ENCODE results near the gene FERD3L. TPM values are rescaled to one million over a fixed set of nuclear protein-coding genes. Genes with fewer than 3 reads are reported as not detected.

The FERD3L gene
- total RNA-seq, 1 experiment from 2014 or later, result not detected

- no peak for DNase-seq (ENCODE audit: low spot score)
Measured at GRCh38 chr7:19099924-19100323, 45.3 kb downstream of the FERD3L start.

- DNase-seq (ENCODE audit: low spot score), result no peak
Measured at GRCh38 chr7:19099194-19099593, 46.0 kb downstream of the FERD3L start.

- DNase-seq (ENCODE audit: low spot score), result no peak
Measured at GRCh38 chr7:19098510-19098909, 46.7 kb downstream of the FERD3L start.

GRCh38 chr7:19097165-19098055 lies 47.8 kb downstream of the FERD3L start:
- DNase-seq (ENCODE audit: low spot score), result no peak

- DNase-seq (ENCODE audit: low spot score), result no peak
Measured at GRCh38 chr7:19095353-19095860, 49.8 kb downstream of the FERD3L start.

Other genes starting within 250 kb of the FERD3L start
- gene TWIST1, start 27.8 kb downstream of the FERD3L start, total RNA-seq (2014; rRNA removed; shearing (Covaris generic)), result 29.1 and 40.1 TPM in 2 replicates

Measured in H4 (cell line).